ENCODE data around the gene FBXO46. TPM values are rescaled to one million over a fixed set of nuclear protein-coding genes. Genes with fewer than 3 reads are reported as not detected.

Gene FBXO46
- total and polyA plus RNA-seq, 5 donors from 2014 or later: 8.0 to 26.5 (median 10.8) TPM

- no peaks in the 10 kb centered on the region for H3K27me3 ChIP-seq (ENCODE audit: control insufficient read depth, insufficient read depth, low read length)
- peaks cover 24% of the 10 kb centered on the region for H3K4me1 ChIP-seq (ENCODE audit: control insufficient read depth, insufficient read depth, low read length, poor library complexity, severe bottlenecking)
- H3K27me3 Mint-ChIP-seq: peaks cover 7% of the 10 kb centered on the region
- no peaks in the 10 kb centered on the region for H3K9me3 Mint-ChIP-seq
- H3K4me3 ChIP-seq (ENCODE audit: low read depth, low read length): peak within 1 kb of the TSS; percentile 89
- peak within 1 kb of the TSS; percentile 86 to 99 (median 88) for H3K4me3 Mint-ChIP-seq
- H3K27ac Mint-ChIP-seq: peak within 1 kb of the TSS; percentile 49 to 92 (median 83)
- no peaks in the 10 kb centered on the region for H3K36me3 Mint-ChIP-seq
- DNase-seq: peak in 2 of 3 donors; percentile 54 to 69
- no peak within 1 kb of the TSS for H3K27ac ChIP-seq (ENCODE audit: insufficient read depth, low read length, poor library complexity, severe bottlenecking)
- no peaks in the 10 kb centered on the region for H3K36me3 ChIP-seq (ENCODE audit: control insufficient read depth, insufficient read depth, low read length)
- H3K4me1 Mint-ChIP-seq: peaks cover 7 to 46% (median 22%) of the 10 kb centered on the region in 4 donors
- no peaks in the 10 kb centered on the region for H3K9me3 ChIP-seq (ENCODE audit: control insufficient read depth in 2 of 2, low read length in 2 of 2)
- ATAC-seq (ENCODE audit: low read depth in 2 of 2): peak; percentile 45 to 61
Measured at GRCh38 chr19:45667620-45668341, 62.9 kb downstream of the FBXO46 start, which contains the start of gene GIPR. Gene GIPR, plus strand, starts transcription at chr19:45668221. Its CDS starts 1,300 bp downstream, at chr19:45669521.

GRCh38 chr19:45664575-45664974 is 66.1 kb downstream of the FBXO46 start:
- H3K9me3 ChIP-seq (ENCODE audit: control insufficient read depth in 2 of 2, low read length in 2 of 2): no peaks in the 10 kb centered on the region
- ATAC-seq (ENCODE audit: low read depth in 2 of 2): no peak
- H3K27me3 ChIP-seq (ENCODE audit: control insufficient read depth, insufficient read depth, low read length): no peaks in the 10 kb centered on the region
- Mint-ChIP-seq H3K4me3 (peak overlapping the region in 1 of 4 donors; percentile 10), H3K4me1 (peaks cover 7 to 29% (median 17%) of the 10 kb centered on the region in 4 donors), H3K27ac (peak overlapping the region in 1 of 3 donors; percentile 0), H3K9me3 (peaks cover 0 to 3% (median 0%) of the 10 kb centered on the region in 7 donors), H3K36me3 (no peaks in the 10 kb centered on the region), H3K27me3 (peaks cover 7% of the 10 kb centered on the region)
- no peak overlapping the region for H3K4me3 ChIP-seq (ENCODE audit: low read depth, low read length)
- DNase-seq: no peak
- no peaks in the 10 kb centered on the region for H3K36me3 ChIP-seq (ENCODE audit: control insufficient read depth, insufficient read depth, low read length)
- H3K4me1 ChIP-seq (ENCODE audit: control insufficient read depth, insufficient read depth, low read length, poor library complexity, severe bottlenecking): peaks cover 17% of the 10 kb centered on the region
- no peak overlapping the region for H3K27ac ChIP-seq (ENCODE audit: insufficient read depth, low read length, poor library complexity, severe bottlenecking)

- peaks cover 9% of the 10 kb centered on the region for H3K4me1 ChIP-seq (ENCODE audit: control insufficient read depth, insufficient read depth, low read length, poor library complexity, severe bottlenecking)
- Mint-ChIP-seq H3K4me1 (peaks cover 7 to 21% (median 14%) of the 10 kb centered on the region in 4 donors), H3K36me3 (no peaks in the 10 kb centered on the region), H3K4me3 (peak overlapping the region in 1 of 4 donors; percentile 35), H3K27ac (no peak overlapping the region), H3K9me3 (peaks cover 0 to 3% (median 0%) of the 10 kb centered on the region in 7 donors), H3K27me3 (peaks cover 9% of the 10 kb centered on the region)
- no peaks in the 10 kb centered on the region for H3K9me3 ChIP-seq (ENCODE audit: control insufficient read depth in 2 of 2, low read length in 2 of 2)
- H3K4me3 ChIP-seq (ENCODE audit: low read depth, low read length): no peak overlapping the region
- no peaks in the 10 kb centered on the region for H3K27me3 ChIP-seq (ENCODE audit: control insufficient read depth, insufficient read depth, low read length)
- DNase-seq (peak in 1 of 3 donors; percentile 31), ATAC-seq (ENCODE audit: low read depth in 2 of 2) (no peak)
- H3K27ac ChIP-seq (ENCODE audit: insufficient read depth, low read length, poor library complexity, severe bottlenecking): no peak overlapping the region
- H3K36me3 ChIP-seq (ENCODE audit: control insufficient read depth, insufficient read depth, low read length): no peaks in the 10 kb centered on the region
Measured at GRCh38 chr19:45663800-45664199, 66.9 kb downstream of the FBXO46 start.

GRCh38 chr19:45660636-45661035 is 70.1 kb downstream of the FBXO46 start:
- Histone ChIP-seq H3K27ac (ENCODE audit: insufficient read depth, low read length, poor library complexity, severe bottlenecking) (no peak overlapping the region), H3K27me3 (ENCODE audit: control insufficient read depth, insufficient read depth, low read length) (no peaks in the 10 kb centered on the region), H3K4me3 (ENCODE audit: low read depth, low read length) (no peak overlapping the region), H3K4me1 (ENCODE audit: control insufficient read depth, insufficient read depth, low read length, poor library complexity, severe bottlenecking) (no peaks in the 10 kb centered on the region), H3K9me3 (ENCODE audit: control insufficient read depth in 2 of 2, low read length in 2 of 2) (no peaks in the 10 kb centered on the region), H3K36me3 (ENCODE audit: control insufficient read depth, insufficient read depth, low read length) (no peaks in the 10 kb centered on the region)
- Mint-ChIP-seq H3K4me1 (peaks cover 0 to 7% (median 4%) of the 10 kb centered on the region in 4 donors), H3K4me3 (no peak overlapping the region), H3K27ac (no peak overlapping the region), H3K9me3 (peaks cover 0 to 3% (median 0%) of the 10 kb centered on the region in 7 donors), H3K27me3 (peaks cover 7% of the 10 kb centered on the region), H3K36me3 (no peaks in the 10 kb centered on the region)
- DNase-seq: no peak
- ATAC-seq (ENCODE audit: low read depth in 2 of 2): no peak

Other genes starting within 250 kb of the FBXO46 start
- gene RTN2, start 233.8 kb downstream of the FBXO46 start, total RNA-seq: 1.5 TPM
- gene RTN2, start 233.8 kb downstream of the FBXO46 start, polyA plus RNA-seq: under 1 TPM; 0.09 to 0.88 (median 0.28) TPM
- 2.3 TPM for gene PPM1N, start 232.5 kb downstream of the FBXO46 start, total RNA-seq
- 1 to 10 TPM; 2.5 to 6.7 (median 3.7) TPM for gene PPM1N, start 232.5 kb downstream of the FBXO46 start, polyA plus RNA-seq
- gene VASP, start 223.4 kb downstream of the FBXO46 start, total RNA-seq: 115 TPM
- gene VASP, start 223.4 kb downstream of the FBXO46 start, polyA plus RNA-seq: 10 to 100 TPM; 40.3 to 53.2 (median 50.4) TPM
- gene OPA3, start 146.1 kb downstream of the FBXO46 start, total RNA-seq: 7.3 TPM
- gene OPA3, start 146.1 kb downstream of the FBXO46 start, polyA plus RNA-seq: 1 to 10 TPM; 4.7 to 8.2 (median 5.9) TPM
- not detected for gene GPR4, start 128.7 kb downstream of the FBXO46 start, total RNA-seq
- gene GPR4, start 128.7 kb downstream of the FBXO46 start, polyA plus RNA-seq: not detected
- 90.0 TPM for gene EML2, start 91.5 kb downstream of the FBXO46 start, total RNA-seq
- gene EML2, start 91.5 kb downstream of the FBXO46 start, polyA plus RNA-seq: 10 to 100 TPM; 15.1 to 23.8 (median 18.3) TPM
- gene GIPR, start 62.7 kb downstream of the FBXO46 start, total RNA-seq: 9.3 TPM
- gene GIPR, start 62.7 kb downstream of the FBXO46 start, polyA plus RNA-seq: under 1 TPM in 3 of 4 donors, not detected in 1; 0.15 to 0.19 (median 0.17) TPM
- gene SNRPD2, start 38.9 kb downstream of the FBXO46 start, total RNA-seq: 271 TPM
- 1,000 to 10,000 TPM; 1,054 to 1,255 (median 1,105) TPM for gene SNRPD2, start 38.9 kb downstream of the FBXO46 start, polyA plus RNA-seq
- 10.0 TPM for gene QPCTL, start 38.2 kb downstream of the FBXO46 start, total RNA-seq
- 1 to 10 TPM in 1 of 4 donors, under 1 TPM in 3; 0.37 to 1.1 (median 0.52) TPM for gene QPCTL, start 38.2 kb downstream of the FBXO46 start, polyA plus RNA-seq
- gene MEIOSIN, start 2.5 kb upstream of the FBXO46 start, total RNA-seq: not detected
- not detected for gene MEIOSIN, start 2.5 kb upstream of the FBXO46 start, polyA plus RNA-seq
- gene SIX5, start 38.4 kb upstream of the FBXO46 start, total RNA-seq: 1.3 TPM
- under 1 TPM in 3 of 4 donors, not detected in 1; 0.17 to 0.31 (median 0.20) TPM for gene SIX5, start 38.4 kb upstream of the FBXO46 start, polyA plus RNA-seq
- gene DMPK, start 51.6 kb upstream of the FBXO46 start, total RNA-seq: 68.1 TPM
- gene DMPK, start 51.6 kb upstream of the FBXO46 start, polyA plus RNA-seq: 1 to 10 TPM in 3 of 4 donors, under 1 TPM in 1; 0.61 to 1.6 (median 1.5) TPM
- 63.8 TPM for gene DMWD, start 61.9 kb upstream of the FBXO46 start, total RNA-seq
- 10 to 100 TPM; 13.5 to 18.3 (median 15.7) TPM for gene DMWD, start 61.9 kb upstream of the FBXO46 start, polyA plus RNA-seq
- 0.20 TPM for gene RSPH6A, start 84.4 kb upstream of the FBXO46 start, total RNA-seq
- gene RSPH6A, start 84.4 kb upstream of the FBXO46 start, polyA plus RNA-seq: not detected
- 87.6 TPM for gene SYMPK, start 132.3 kb upstream of the FBXO46 start, total RNA-seq
- 10 to 100 TPM in 2 of 4 donors, 1 to 10 TPM in 2; 5.0 to 13.0 (median 8.6) TPM for gene SYMPK, start 132.3 kb upstream of the FBXO46 start, polyA plus RNA-seq
- not detected for gene FOXA3, start 133.4 kb upstream of the FBXO46 start, total RNA-seq
- not detected for gene FOXA3, start 133.4 kb upstream of the FBXO46 start, polyA plus RNA-seq
- 21.2 TPM for gene IRF2BP1, start 155.2 kb upstream of the FBXO46 start, total RNA-seq
- gene IRF2BP1, start 155.2 kb upstream of the FBXO46 start, polyA plus RNA-seq: 1 to 10 TPM; 4.5 to 6.4 (median 5.4) TPM
- gene MYPOP, start 171.7 kb upstream of the FBXO46 start, total RNA-seq: 8.7 TPM
- under 1 TPM in 3 of 4 donors, not detected in 1; 0.17 to 0.44 (median 0.20) TPM for gene MYPOP, start 171.7 kb upstream of the FBXO46 start, polyA plus RNA-seq
- gene NANOS2, start 183.9 kb upstream of the FBXO46 start, total RNA-seq: not detected
- not detected for gene NANOS2, start 183.9 kb upstream of the FBXO46 start, polyA plus RNA-seq
- gene NOVA2, start 243.0 kb upstream of the FBXO46 start, total RNA-seq: not detected
- gene NOVA2, start 243.0 kb upstream of the FBXO46 start, polyA plus RNA-seq: not detected

All from CD4-positive, CD25-positive, alpha-beta regulatory T cell (primary cell).